ENCODE results near the gene FN1.

Gene FN1

GRCh38 chr2:215399067-215399716, 36.7 kb downstream of the FN1 start:
- H3K4me1 ChIP-seq (ENCODE audit: control insufficient read depth in 2 of 2, insufficient read depth in 2 of 2, low read length in 2 of 2) = no peaks in the 10 kb centered on the region
- H3K4me3 ChIP-seq (ENCODE audit: low read length in 2 of 2) = no peak overlapping the region
- H3K27me3 ChIP-seq (ENCODE audit: control insufficient read depth in 2 of 2, insufficient read depth in 2 of 2, low read length in 2 of 2) = no peaks in the 10 kb centered on the region
- no peak overlapping the region for H3K9ac ChIP-seq (ENCODE audit: low read depth in 1 of 2, low read length in 2 of 2)
- no peak overlapping the region for H3K27ac ChIP-seq (ENCODE audit: low read depth in 2 of 2, low read length in 2 of 2)
- peaks cover 0 to 4% of the 10 kb centered on the region in 2 donors for H3K36me3 ChIP-seq (ENCODE audit: control insufficient read depth in 2 of 2, insufficient read depth in 2 of 2, low read length in 2 of 2)
- H3K9me3 ChIP-seq (ENCODE audit: control insufficient read depth in 2 of 2, low read length in 2 of 2) = no peaks in the 10 kb centered on the region

- no peak overlapping the region for H3K27ac ChIP-seq (ENCODE audit: low read depth in 2 of 2, low read length in 2 of 2)
- peaks cover 0 to 4% of the 10 kb centered on the region in 2 donors for H3K36me3 ChIP-seq (ENCODE audit: control insufficient read depth in 2 of 2, insufficient read depth in 2 of 2, low read length in 2 of 2)
These were observed 38.1 kb downstream of the FN1 start for GRCh38 chr2:215397632-215398341.

GRCh38 chr2:215396595-215397313, 39.1 kb downstream of the FN1 start:
- Histone ChIP-seq H3K4me3 (ENCODE audit: low read length in 2 of 2) (no peak overlapping the region), H3K27me3 (ENCODE audit: control insufficient read depth in 2 of 2, insufficient read depth in 2 of 2, low read length in 2 of 2) (no peaks in the 10 kb centered on the region), H3K9ac (ENCODE audit: low read depth in 1 of 2, low read length in 2 of 2) (no peak overlapping the region), H3K4me1 (ENCODE audit: control insufficient read depth in 2 of 2, insufficient read depth in 2 of 2, low read length in 2 of 2) (no peaks in the 10 kb centered on the region), H3K36me3 (ENCODE audit: control insufficient read depth in 2 of 2, insufficient read depth in 2 of 2, low read length in 2 of 2) (peaks cover 0 to 4% of the 10 kb centered on the region in 2 donors), H3K9me3 (ENCODE audit: control insufficient read depth in 2 of 2, low read length in 2 of 2) (no peaks in the 10 kb centered on the region), H3K27ac (ENCODE audit: low read depth in 2 of 2, low read length in 2 of 2) (no peak overlapping the region)

More at GRCh38 chr2:215397632-215398341, 38.1 kb downstream of the FN1 start:
- Histone ChIP-seq H3K9me3 (ENCODE audit: control insufficient read depth in 2 of 2, low read length in 2 of 2) (no peaks in the 10 kb centered on the region), H3K9ac (ENCODE audit: low read depth in 1 of 2, low read length in 2 of 2) (no peak overlapping the region), H3K4me3 (ENCODE audit: low read length in 2 of 2) (no peak overlapping the region), H3K4me1 (ENCODE audit: control insufficient read depth in 2 of 2, insufficient read depth in 2 of 2, low read length in 2 of 2) (no peaks in the 10 kb centered on the region), H3K27me3 (ENCODE audit: control insufficient read depth in 2 of 2, insufficient read depth in 2 of 2, low read length in 2 of 2) (no peaks in the 10 kb centered on the region)

GRCh38 chr2:215395687-215396460, 40.0 kb downstream of the FN1 start:
- no peak overlapping the region for H3K27ac ChIP-seq (ENCODE audit: low read depth in 2 of 2, low read length in 2 of 2)
- H3K9ac ChIP-seq (ENCODE audit: low read depth in 1 of 2, low read length in 2 of 2) = no peak overlapping the region
- no peaks in the 10 kb centered on the region for H3K27me3 ChIP-seq (ENCODE audit: control insufficient read depth in 2 of 2, insufficient read depth in 2 of 2, low read length in 2 of 2)
- H3K4me1 ChIP-seq (ENCODE audit: control insufficient read depth in 2 of 2, insufficient read depth in 2 of 2, low read length in 2 of 2) = no peaks in the 10 kb centered on the region
- H3K9me3 ChIP-seq (ENCODE audit: control insufficient read depth in 2 of 2, low read length in 2 of 2) = no peaks in the 10 kb centered on the region
- H3K36me3 ChIP-seq (ENCODE audit: control insufficient read depth in 2 of 2, insufficient read depth in 2 of 2, low read length in 2 of 2) = peaks cover 0 to 4% of the 10 kb centered on the region in 2 donors
- no peak overlapping the region for H3K4me3 ChIP-seq (ENCODE audit: low read length in 2 of 2)

- Histone ChIP-seq H3K36me3 (ENCODE audit: control insufficient read depth in 2 of 2, insufficient read depth in 2 of 2, low read length in 2 of 2) (peaks cover 0 to 4% of the 10 kb centered on the region in 2 donors), H3K4me1 (ENCODE audit: control insufficient read depth in 2 of 2, insufficient read depth in 2 of 2, low read length in 2 of 2) (no peaks in the 10 kb centered on the region), H3K9me3 (ENCODE audit: control insufficient read depth in 2 of 2, low read length in 2 of 2) (no peaks in the 10 kb centered on the region), H3K4me3 (ENCODE audit: low read length in 2 of 2) (no peak overlapping the region), H3K27ac (ENCODE audit: low read depth in 2 of 2, low read length in 2 of 2) (no peak overlapping the region), H3K27me3 (ENCODE audit: control insufficient read depth in 2 of 2, insufficient read depth in 2 of 2, low read length in 2 of 2) (no peaks in the 10 kb centered on the region), H3K9ac (ENCODE audit: low read depth in 1 of 2, low read length in 2 of 2) (no peak overlapping the region)
These were observed 41.6 kb downstream of the FN1 start for GRCh38 chr2:215394102-215394805.

GRCh38 chr2:215392687-215393270, 43.1 kb downstream of the FN1 start:
- Histone ChIP-seq H3K4me1 (ENCODE audit: control insufficient read depth in 2 of 2, insufficient read depth in 2 of 2, low read length in 2 of 2) (no peaks in the 10 kb centered on the region), H3K27ac (ENCODE audit: low read depth in 2 of 2, low read length in 2 of 2) (no peak overlapping the region), H3K9me3 (ENCODE audit: control insufficient read depth in 2 of 2, low read length in 2 of 2) (no peaks in the 10 kb centered on the region), H3K36me3 (ENCODE audit: control insufficient read depth in 2 of 2, insufficient read depth in 2 of 2, low read length in 2 of 2) (no peaks in the 10 kb centered on the region), H3K4me3 (ENCODE audit: low read length in 2 of 2) (no peak overlapping the region), H3K27me3 (ENCODE audit: control insufficient read depth in 2 of 2, insufficient read depth in 2 of 2, low read length in 2 of 2) (no peaks in the 10 kb centered on the region), H3K9ac (ENCODE audit: low read depth in 1 of 2, low read length in 2 of 2) (no peak overlapping the region)

- Histone ChIP-seq H3K27me3 (ENCODE audit: control insufficient read depth in 2 of 2, insufficient read depth in 2 of 2, low read length in 2 of 2) (no peaks in the 10 kb centered on the region), H3K9me3 (ENCODE audit: control insufficient read depth in 2 of 2, low read length in 2 of 2) (no peaks in the 10 kb centered on the region), H3K27ac (ENCODE audit: low read depth in 2 of 2, low read length in 2 of 2) (no peak overlapping the region), H3K9ac (ENCODE audit: low read depth in 1 of 2, low read length in 2 of 2) (no peak overlapping the region), H3K4me1 (ENCODE audit: control insufficient read depth in 2 of 2, insufficient read depth in 2 of 2, low read length in 2 of 2) (no peaks in the 10 kb centered on the region), H3K4me3 (ENCODE audit: low read length in 2 of 2) (no peak overlapping the region), H3K36me3 (ENCODE audit: control insufficient read depth in 2 of 2, insufficient read depth in 2 of 2, low read length in 2 of 2) (no peaks in the 10 kb centered on the region)
These were observed 43.7 kb downstream of the FN1 start for GRCh38 chr2:215392164-215392563.

- no peaks in the 10 kb centered on the region for H3K36me3 ChIP-seq (ENCODE audit: control insufficient read depth in 2 of 2, insufficient read depth in 2 of 2, low read length in 2 of 2)
- H3K27ac ChIP-seq (ENCODE audit: low read depth in 2 of 2, low read length in 2 of 2) = no peak overlapping the region
- H3K4me1 ChIP-seq (ENCODE audit: control insufficient read depth in 2 of 2, insufficient read depth in 2 of 2, low read length in 2 of 2) = no peaks in the 10 kb centered on the region
- no peak overlapping the region for H3K9ac ChIP-seq (ENCODE audit: low read depth in 1 of 2, low read length in 2 of 2)
- no peaks in the 10 kb centered on the region for H3K27me3 ChIP-seq (ENCODE audit: control insufficient read depth in 2 of 2, insufficient read depth in 2 of 2, low read length in 2 of 2)
- no peaks in the 10 kb centered on the region for H3K9me3 ChIP-seq (ENCODE audit: control insufficient read depth in 2 of 2, low read length in 2 of 2)
- H3K4me3 ChIP-seq (ENCODE audit: low read length in 2 of 2) = no peak overlapping the region
These were observed 44.3 kb downstream of the FN1 start for GRCh38 chr2:215391531-215391930.

- no peak overlapping the region for H3K4me3 ChIP-seq (ENCODE audit: low read length in 2 of 2)
- no peaks in the 10 kb centered on the region for H3K4me1 ChIP-seq (ENCODE audit: control insufficient read depth in 2 of 2, insufficient read depth in 2 of 2, low read length in 2 of 2)
- no peaks in the 10 kb centered on the region for H3K27me3 ChIP-seq (ENCODE audit: control insufficient read depth in 2 of 2, insufficient read depth in 2 of 2, low read length in 2 of 2)
- no peak overlapping the region for H3K9ac ChIP-seq (ENCODE audit: low read depth in 1 of 2, low read length in 2 of 2)
- H3K27ac ChIP-seq (ENCODE audit: low read depth in 2 of 2, low read length in 2 of 2) = no peak overlapping the region
- no peaks in the 10 kb centered on the region for H3K36me3 ChIP-seq (ENCODE audit: control insufficient read depth in 2 of 2, insufficient read depth in 2 of 2, low read length in 2 of 2)
- H3K9me3 ChIP-seq (ENCODE audit: control insufficient read depth in 2 of 2, low read length in 2 of 2) = no peaks in the 10 kb centered on the region
These were observed 45.3 kb downstream of the FN1 start for GRCh38 chr2:215390550-215390913.
